ENCODE results near the gene SSR1. TPM values are rescaled to one million over a fixed set of nuclear protein-coding genes. Genes with fewer than 3 reads are reported as not detected.

SSR1 gene
- total and polyA plus RNA-seq, 2 of the 13 experiments (the other 11 are each of a cell fraction or from before 2014, with no cell fraction given) = 203 to 243 TPM

GRCh38 chr6:7341989-7342742 is 29.2 kb upstream of the SSR1 start (continued):
- no peak for TF ChIP-seq MLLT10 (CRISPR knock-in tag; IDR thresholded peaks at IDR 0.05)
- TF ChIP-seq, protein P1, sequence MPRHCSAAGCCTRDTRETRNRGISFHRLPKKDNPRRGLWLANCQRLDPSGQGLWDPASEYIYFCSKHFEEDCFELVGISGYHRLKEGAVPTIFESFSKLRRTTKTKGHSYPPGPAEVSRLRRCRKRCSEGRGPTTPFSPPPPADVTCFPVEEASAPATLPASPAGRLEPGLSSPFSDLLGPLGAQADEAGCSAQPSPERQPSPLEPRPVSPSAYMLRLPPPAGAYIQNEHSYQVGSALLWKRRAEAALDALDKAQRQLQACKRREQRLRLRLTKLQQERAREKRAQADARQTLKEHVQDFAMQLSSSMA (CRISPR knock-in tag; IDR thresholded peaks at IDR 0.05) = no peak
- TF ChIP-seq, protein P2, sequence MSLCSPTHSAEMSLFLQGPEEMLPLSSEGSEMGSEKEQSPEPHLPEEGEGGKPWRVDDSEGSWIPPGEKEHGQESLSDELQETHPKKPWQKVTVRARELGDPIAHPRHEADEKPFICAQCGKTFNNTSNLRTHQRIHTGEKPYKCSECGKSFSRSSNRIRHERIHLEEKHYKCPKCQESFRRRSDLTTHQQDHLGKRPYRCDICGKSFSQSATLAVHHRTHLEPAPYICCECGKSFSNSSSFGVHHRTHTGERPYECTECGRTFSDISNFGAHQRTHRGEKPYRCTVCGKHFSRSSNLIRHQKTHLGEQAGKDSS (CRISPR knock-in tag; IDR thresholded peaks at IDR 0.05; ENCODE audit: borderline replicate concordance, low read depth) = 0 out of 2 replicates have a peak, but pooled peaks have one; percentile 30
- peak; percentile 44; the same call in 1 of the 2 replicates for TF ChIP-seq HOXA3 (CRISPR knock-in tag; IDR thresholded peaks at IDR 0.05)
- TF ChIP-seq ZSCAN12 (CRISPR knock-in tag; IDR thresholded peaks at IDR 0.05) = no peak
- TF ChIP-seq HES4 (CRISPR knock-in tag; IDR thresholded peaks at IDR 0.05; ENCODE audit: borderline replicate concordance) = no peak
- no peak for TF ChIP-seq ZBTB1 (CRISPR knock-in tag; IDR thresholded peaks at IDR 0.05; ENCODE audit: borderline replicate concordance)
- TF ChIP-seq ZNF547 (CRISPR knock-in tag; IDR thresholded peaks at IDR 0.05) = no peak
- no peak for TF ChIP-seq ZNF720 (CRISPR knock-in tag; IDR thresholded peaks at IDR 0.05)
- peak; percentile 63; the same call in 1 of the 2 replicates for TF ChIP-seq ZNF431 (CRISPR knock-in tag; IDR thresholded peaks at IDR 0.05; ENCODE audit: borderline replicate concordance, low read depth)
- TF ChIP-seq IRF1 (CRISPR knock-in tag; IDR thresholded peaks at IDR 0.05; ENCODE audit: low read depth) = no peak
- TF ChIP-seq ISX (CRISPR knock-in tag; conservative IDR thresholded peaks at IDR 0.05) = no peak
- TF ChIP-seq TCF12 (IDR thresholded peaks at IDR 0.05) = no peak
- TF ChIP-seq TCF12 (CRISPR knock-in tag; IDR thresholded peaks at IDR 0.05) = no peak
- TF ChIP-seq ZNF235 (CRISPR knock-in tag; IDR thresholded peaks at IDR 0.05; ENCODE audit: borderline replicate concordance) = no peak
- no peak for TF ChIP-seq ADNP (CRISPR knock-in tag; IDR thresholded peaks at IDR 0.05)
- TF ChIP-seq NFYC (CRISPR knock-in tag; IDR thresholded peaks at IDR 0.05) = no peak
- TF ChIP-seq TEAD2 (CRISPR knock-in tag; IDR thresholded peaks at IDR 0.05) = no peak
- no peak for TF ChIP-seq STAG1 (CRISPR knock-in tag; IDR thresholded peaks at IDR 0.05)
- no peak for TF ChIP-seq ZNF629 (CRISPR knock-in tag; conservative IDR thresholded peaks at IDR 0.05)
- no peak for TF ChIP-seq ZNF879 (CRISPR knock-in tag; IDR thresholded peaks at IDR 0.05)
- peak; percentile 87 for TF ChIP-seq TEAD3 (CRISPR knock-in tag; optimal IDR thresholded peaks at IDR 0.05; ENCODE audit: borderline replicate concordance)
- no peak for TF ChIP-seq MBD4 (IDR thresholded peaks at IDR 0.05; ENCODE audit: borderline replicate concordance, low read length)
- TF ChIP-seq BCL6 (CRISPR knock-in tag; IDR thresholded peaks at IDR 0.05) = peak; percentile 27; the same call in 1 of the 2 replicates
- no peak for TF ChIP-seq GRHL1 (CRISPR knock-in tag; conservative IDR thresholded peaks at IDR 0.05)
- no peak for TF ChIP-seq E2F5 (CRISPR knock-in tag; conservative IDR thresholded peaks at IDR 0.05)
- peak; percentile 77 for TF ChIP-seq GATAD2A (CRISPR knock-in tag; IDR thresholded peaks at IDR 0.05)
- no peak for TF ChIP-seq ZNF589 (CRISPR knock-in tag; conservative IDR thresholded peaks at IDR 0.05)
